CD14-positive monocyte (primary cell): ENCODE results near the gene IMMP2L. TPM values are rescaled to one million over a fixed set of nuclear protein-coding genes. Genes with fewer than 3 reads are reported as not detected.

Experiments
- DNase-seq, 3 donors: peaks; one replicate each; pipeline ENCODE4 v3.0.0-alpha.2; 2011 to 2022
- H2AFZ ChIP-seq: 2 replicates; pipeline ENCODE4 v1.6.0; 2012; ENCODE audit warnings: mild to moderate bottlenecking, low read depth, low read length, inconsistent platforms; ENCODE audit not compliant: insufficient read depth, poor library complexity, severe bottlenecking
- H3K27ac ChIP-seq, 2 donors: 1 replicate in 1 of 2; 2 replicates in 1 of 2; pipeline ENCODE4 v1.5.1; 2012 to 2013; ENCODE audit warnings: low read length in 2 of 2, control low read depth in 1 of 2, inconsistent platforms in 1 of 2, low read depth in 1 of 2, mild to moderate bottlenecking in 1 of 2
- H3K27me3 ChIP-seq, 2 donors: one replicate each; pipeline versions ENCODE4 v1.6.0 to v1.6.1; 2011 to 2013; ENCODE audit warnings: low read length in 2 of 2; ENCODE audit not compliant: control insufficient read depth in 2 of 2, insufficient read depth in 2 of 2
- H3K36me3 ChIP-seq, 2 donors: replicated peaks in 1 of 2; 1 replicate in 1 of 2; 2 replicates in 1 of 2; pipeline versions ENCODE4 v1.5.1 to v1.6.1; 2012 to 2013; ENCODE audit warnings: low read length in 2 of 2, control low read depth in 1 of 2, inconsistent platforms in 1 of 2, mild to moderate bottlenecking in 1 of 2; ENCODE audit not compliant: insufficient read depth in 2 of 2, control insufficient read depth in 1 of 2
- H3K4me1 ChIP-seq, 2 donors: 1 replicate in 1 of 2; 2 replicates in 1 of 2; pipeline versions ENCODE4 v1.5.1 to v1.6.1; 2012 to 2013; ENCODE audit warnings: low read length in 2 of 2, control low read depth in 1 of 2, inconsistent platforms in 1 of 2, mild to moderate bottlenecking in 1 of 2, moderate library complexity in 1 of 2; ENCODE audit not compliant: insufficient read depth in 2 of 2, control insufficient read depth in 1 of 2
- H3K4me2 ChIP-seq: replicated peaks from 2 replicates; pipeline ENCODE3; 2012; ENCODE audit warnings: low read length, moderate library complexity, mild to moderate bottlenecking; ENCODE audit not compliant: poor library complexity, severe bottlenecking; ENCODE audit errors: extremely low read depth
- H3K4me3 ChIP-seq, 3 experiments: fragments of 200-600 bp in 1 of 3; sonication (generic) in 1 of 3; replicated peaks in 1 of 3; 1 replicate in 2 of 3; 2 replicates in 1 of 3; pipeline ENCODE4 v1.5.1; 2011 to 2013; ENCODE audit warnings: low read length in 3 of 3, mild to moderate bottlenecking in 3 of 3, control low read depth in 2 of 3, low read depth in 2 of 3, inconsistent platforms in 1 of 3, moderate library complexity in 1 of 3
- H3K79me2 ChIP-seq: 2 replicates; pipeline ENCODE4 v1.6.0; 2012; ENCODE audit warnings: mild to moderate bottlenecking, control low read depth, inconsistent platforms, low read length, moderate library complexity; ENCODE audit not compliant: insufficient read depth
- H3K9ac ChIP-seq: 2 replicates; pipeline ENCODE4 v1.6.0; 2017; ENCODE audit warnings: low read length, mild to moderate bottlenecking; ENCODE audit not compliant: insufficient read depth, poor library complexity, severe bottlenecking
- H3K9me3 ChIP-seq, 2 donors: replicated peaks in 1 of 2; 1 replicate in 1 of 2; 2 replicates in 1 of 2; pipeline versions ENCODE4 v1.5.1 to v1.6.1; 2012 to 2013; ENCODE audit warnings: low read length in 2 of 2, control low read depth in 1 of 2; ENCODE audit not compliant: control insufficient read depth in 1 of 2, insufficient read depth in 1 of 2
- H4K20me1 ChIP-seq: 2 replicates; pipeline ENCODE4 v1.6.0; 2012; ENCODE audit warnings: mild to moderate bottlenecking, low read length, control low read depth, moderate library complexity; ENCODE audit not compliant: insufficient read depth
- H3K27ac Mint-ChIP-seq, 7 donors: one replicate each; pipeline ENCODE4 v1.8.0; 2020; ENCODE audit warnings: mild to moderate bottlenecking in 7 of 7, mixed read lengths in 7 of 7, moderate library complexity in 6 of 7, inconsistent platforms in 2 of 7
- H3K27me3 Mint-ChIP-seq, 3 donors: one replicate each; pipeline ENCODE4 v1.8.0; 2021 to 2022; ENCODE audit warnings: low read depth in 3 of 3, mild to moderate bottlenecking in 3 of 3, mixed read lengths in 3 of 3, moderate library complexity in 3 of 3, inconsistent platforms in 1 of 3
- H3K36me3 Mint-ChIP-seq, 2 donors: one replicate each; pipeline ENCODE4 v1.8.0; 2020; ENCODE audit warnings: mixed read lengths in 2 of 2, inconsistent platforms in 1 of 2, mild to moderate bottlenecking in 1 of 2
- H3K4me1 Mint-ChIP-seq: one replicate; pipeline ENCODE4 v1.8.0; 2020; ENCODE audit warnings: mild to moderate bottlenecking, mixed read lengths
- H3K4me3 Mint-ChIP-seq, 2 donors: one replicate each; pipeline ENCODE4 v1.8.0; 2020; ENCODE audit warnings: mild to moderate bottlenecking in 2 of 2, mixed read lengths in 2 of 2, moderate library complexity in 1 of 2
- H3K9me3 Mint-ChIP-seq, 7 donors: one replicate each; pipeline ENCODE4 v1.8.0; 2020 to 2022; ENCODE audit warnings: mixed read lengths in 7 of 7, mild to moderate bottlenecking in 6 of 7, moderate library complexity in 6 of 7, inconsistent platforms in 2 of 7
- WGBS: methylation state at CpG from one replicate; pipeline ENCODE4 v1.1.5; 2013; ENCODE audit warnings: missing lambda C conversion rate; ENCODE audit not compliant: insufficient coverage; 5-methylcytosine and 5-hydroxymethylcytosine counted together
- intact Hi-C, 2 donors: fragments of 100-400 bp; cut with micrococcal nuclease; formaldehyde crosslinking; loops; one replicate each; pipeline versions ENCODE4 v1.15.0 to v1.15.1; 2023
- polyA plus RNA-seq, 3 donors: library from polyadenylated mRNA; depleted of rRNA in 1 of 3; unstranded in 2 of 3; stranded (reverse) in 1 of 3; fragments of 300-500 nt in 2 of 3; fragments of >200 nt in 1 of 3; fragmentation: Illumina TruSeq in 2 of 3; gene quantifications; 1 replicate in 2 of 3; 2 replicates in 1 of 3; pipeline ENCODE4 v1.2.3, GENCODE V29; 2012 to 2021
- TF ChIP-seq, protein P1 (sequence below): fragments of 200-600 bp; IDR thresholded peaks from one replicate; pipeline ENCODE4 v1.8.0; 2022; ENCODE audit warnings: antibody characterized with exemption, mild to moderate bottlenecking

The IMMP2L gene
- polyA plus RNA-seq, 3 donors, result 1.9 to 6.4 (median 6.2) TPM

DNA sequence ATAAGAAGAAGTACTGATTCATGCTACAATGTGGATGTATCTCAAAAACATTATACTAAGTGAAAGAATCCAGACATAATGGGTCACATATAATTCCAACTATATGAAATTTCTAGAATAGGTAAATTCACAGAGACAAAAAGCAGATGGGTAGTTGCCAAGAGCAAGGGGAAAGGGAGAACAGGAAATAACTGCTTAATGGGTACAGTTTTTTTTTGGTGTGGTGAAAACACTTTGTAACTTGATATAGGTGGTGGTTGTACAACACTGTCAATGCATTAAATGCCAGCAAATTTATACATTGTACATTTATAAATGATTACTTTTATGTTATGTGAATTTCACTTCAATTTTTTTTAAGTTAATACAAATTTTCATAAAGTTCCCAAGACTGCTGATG is 490.7 kb downstream of the IMMP2L start:
- Histone ChIP-seq H3K9me3 (no peaks in the 10 kb centered on the region), H3K36me3 (no peaks in the 10 kb centered on the region), H3K27me3 (no peaks in the 10 kb centered on the region), H3K9ac (no peak overlapping the region), H3K79me2 (no peaks in the 10 kb centered on the region), H3K4me1 (no peaks in the 10 kb centered on the region), H3K4me3 (no peak overlapping the region), H4K20me1 (no peaks in the 10 kb centered on the region), H2AFZ (no peak overlapping the region), H3K4me2 (no peak overlapping the region), H3K27ac (no peak overlapping the region)
- peaks cover 0 to 3% (median 0%) of the 10 kb centered on the region in 7 donors for H3K9me3 Mint-ChIP-seq
- intact Hi-C loops, result no loop called here
- H3K4me1 Mint-ChIP-seq, result no peaks in the 10 kb centered on the region
- H3K36me3 Mint-ChIP-seq, result no peaks in the 10 kb centered on the region
- no peak overlapping the region for H3K4me3 Mint-ChIP-seq
- no peak overlapping the region for H3K27ac Mint-ChIP-seq
- no peak for DNase-seq
- peaks cover 0 to 2% (median 0%) of the 10 kb centered on the region in 3 donors for H3K27me3 Mint-ChIP-seq
- TF ChIP-seq, protein P1, sequence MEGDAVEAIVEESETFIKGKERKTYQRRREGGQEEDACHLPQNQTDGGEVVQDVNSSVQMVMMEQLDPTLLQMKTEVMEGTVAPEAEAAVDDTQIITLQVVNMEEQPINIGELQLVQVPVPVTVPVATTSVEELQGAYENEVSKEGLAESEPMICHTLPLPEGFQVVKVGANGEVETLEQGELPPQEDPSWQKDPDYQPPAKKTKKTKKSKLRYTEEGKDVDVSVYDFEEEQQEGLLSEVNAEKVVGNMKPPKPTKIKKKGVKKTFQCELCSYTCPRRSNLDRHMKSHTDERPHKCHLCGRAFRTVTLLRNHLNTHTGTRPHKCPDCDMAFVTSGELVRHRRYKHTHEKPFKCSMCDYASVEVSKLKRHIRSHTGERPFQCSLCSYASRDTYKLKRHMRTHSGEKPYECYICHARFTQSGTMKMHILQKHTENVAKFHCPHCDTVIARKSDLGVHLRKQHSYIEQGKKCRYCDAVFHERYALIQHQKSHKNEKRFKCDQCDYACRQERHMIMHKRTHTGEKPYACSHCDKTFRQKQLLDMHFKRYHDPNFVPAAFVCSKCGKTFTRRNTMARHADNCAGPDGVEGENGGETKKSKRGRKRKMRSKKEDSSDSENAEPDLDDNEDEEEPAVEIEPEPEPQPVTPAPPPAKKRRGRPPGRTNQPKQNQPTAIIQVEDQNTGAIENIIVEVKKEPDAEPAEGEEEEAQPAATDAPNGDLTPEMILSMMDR, result no peak

DNA sequence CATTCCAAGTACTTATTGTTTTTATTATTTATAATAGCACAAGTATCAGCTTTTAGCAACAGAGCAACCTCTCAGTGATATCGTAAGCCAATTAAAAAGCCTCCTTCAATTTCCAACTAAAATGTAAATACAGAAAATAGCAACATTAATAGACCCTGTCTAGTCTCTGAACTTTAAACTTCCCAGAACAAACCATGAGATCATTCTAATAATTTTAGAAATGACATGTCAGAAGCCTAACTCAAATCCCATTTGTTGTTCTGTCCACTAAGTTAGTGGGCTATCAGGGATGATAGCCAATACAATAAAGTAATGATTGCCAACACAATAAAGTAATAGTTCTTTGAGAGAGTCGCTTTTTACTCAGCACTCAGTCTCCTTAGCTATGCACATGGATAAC is 493.7 kb downstream of the IMMP2L start:
- no peak overlapping the region for H3K27ac Mint-ChIP-seq
- H3K4me3 ChIP-seq, result no peak overlapping the region
- no peaks in the 10 kb centered on the region for H3K4me1 ChIP-seq
- H3K9me3 Mint-ChIP-seq, result peaks cover 6 to 19% (median 11%) of the 10 kb centered on the region in 7 donors
- intact Hi-C loops, result no loop called here
- no peaks in the 10 kb centered on the region for H3K27me3 ChIP-seq
- peaks cover under 1 to 10% of the 10 kb centered on the region in 2 donors for H3K9me3 ChIP-seq
- no peaks in the 10 kb centered on the region for H3K79me2 ChIP-seq
- no peak overlapping the region for H3K4me2 ChIP-seq
- H2AFZ ChIP-seq, result no peak overlapping the region
- TF ChIP-seq, protein P1, result no peak
- H3K36me3 ChIP-seq, result no peaks in the 10 kb centered on the region
- H3K9ac ChIP-seq, result no peak overlapping the region
- H3K27ac ChIP-seq, result no peak overlapping the region
- DNase-seq, result no peak
- no peaks in the 10 kb centered on the region for H4K20me1 ChIP-seq
- no CpG with 5 or more reads among the region's 2 CpGs for WGBS
- H3K27me3 Mint-ChIP-seq, result peaks cover 0 to 2% (median 0%) of the 10 kb centered on the region in 3 donors
- H3K4me1 Mint-ChIP-seq, result no peaks in the 10 kb centered on the region
- H3K4me3 Mint-ChIP-seq, result no peak overlapping the region
- H3K36me3 Mint-ChIP-seq, result no peaks in the 10 kb centered on the region
